ENCODE data around the gene LGMN.
A peak's percentile ranks its signal among the peaks of the same experiment; 100 is the strongest.

The LGMN gene

DNA sequence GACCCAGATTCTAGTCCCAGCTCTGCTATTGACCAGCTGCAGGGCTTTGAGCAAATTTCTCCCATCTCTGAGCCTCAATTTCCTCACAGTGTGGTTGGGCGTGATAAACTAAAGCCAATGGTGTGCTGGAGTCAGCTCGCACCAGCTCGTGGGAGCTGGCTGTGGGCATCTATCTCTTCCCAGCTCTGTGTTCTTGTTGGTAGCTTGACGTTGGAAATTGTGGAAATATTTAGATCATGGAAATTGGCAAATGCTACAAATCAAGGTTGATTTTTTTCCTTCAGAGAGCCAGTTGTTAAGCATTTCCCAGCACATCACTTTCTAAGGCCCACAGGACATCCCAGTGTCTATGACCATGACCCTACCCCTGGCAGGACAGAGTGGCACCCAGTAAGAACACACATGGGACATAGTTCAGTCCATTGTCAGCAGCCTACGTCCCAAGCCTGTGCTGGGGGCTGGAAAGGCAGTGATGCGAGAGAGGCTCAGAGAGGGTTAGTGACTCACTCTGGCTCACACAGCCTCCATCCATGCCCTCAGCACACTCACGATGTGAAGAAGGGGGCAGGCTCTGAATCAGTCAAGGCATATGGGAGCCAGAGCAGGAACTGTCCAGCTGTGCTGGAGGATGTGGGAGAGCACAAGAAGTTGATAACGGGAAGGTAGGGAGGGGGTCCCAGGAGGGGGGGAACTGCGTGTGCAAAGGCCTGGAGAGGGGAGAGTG, 77.6 kb downstream of the LGMN start:
- no peak for DNase-seq

DNA sequence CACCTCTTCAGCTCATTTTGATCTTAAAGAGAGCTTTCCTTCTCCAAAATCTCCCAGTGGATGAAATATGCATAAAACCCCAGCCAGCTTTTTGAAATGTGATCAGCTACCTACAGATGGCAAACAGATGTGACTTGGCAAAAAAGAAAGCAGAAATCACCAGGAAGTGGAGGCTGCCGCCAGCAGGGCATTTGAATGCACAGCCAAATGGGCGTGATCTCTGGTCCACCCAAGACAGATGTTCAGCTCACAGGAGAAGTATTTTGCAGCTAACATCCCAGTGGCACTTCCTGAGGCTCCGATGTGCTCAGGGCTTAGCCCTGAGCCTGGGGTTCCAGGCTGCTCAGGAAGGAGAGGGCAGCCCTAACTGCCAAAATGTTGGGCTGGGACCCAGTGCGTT, 78.3 kb downstream of the LGMN start:
- DNase-seq, result no peak

DNA sequence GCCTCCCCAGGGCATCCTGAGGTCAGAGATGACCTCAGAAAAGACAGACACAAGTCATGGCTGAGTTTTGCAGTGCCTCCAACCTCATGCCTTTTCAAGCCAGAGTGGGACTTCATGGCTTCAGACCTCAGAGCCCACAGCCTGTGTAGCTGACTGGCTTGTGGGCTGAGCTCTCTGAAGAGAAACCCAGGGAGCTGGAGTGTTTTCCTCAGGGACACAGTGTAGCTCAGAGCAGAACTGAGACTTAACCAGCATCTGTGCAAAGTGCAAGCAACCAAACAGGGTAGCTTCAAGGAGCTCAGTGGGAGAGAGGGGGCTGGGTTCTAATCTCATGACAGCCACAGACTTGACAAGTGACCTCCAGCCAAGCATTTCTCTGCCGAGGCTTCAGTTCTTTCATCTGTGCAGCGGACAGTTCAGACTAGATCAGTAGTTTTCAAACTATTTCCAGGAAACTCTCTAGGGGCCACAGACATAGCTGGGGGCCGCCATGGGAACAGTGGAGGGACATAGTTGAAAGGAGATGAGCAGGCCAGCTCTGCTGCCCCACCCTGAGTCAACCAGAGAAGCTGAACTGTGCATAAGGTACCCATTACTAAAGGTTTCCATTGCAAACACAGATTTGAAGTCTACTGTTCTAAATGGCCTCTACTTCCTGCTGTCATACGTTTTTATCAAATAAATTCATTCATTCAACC, 80.0 kb downstream of the LGMN start:
- DNase-seq, result no peak

DNA sequence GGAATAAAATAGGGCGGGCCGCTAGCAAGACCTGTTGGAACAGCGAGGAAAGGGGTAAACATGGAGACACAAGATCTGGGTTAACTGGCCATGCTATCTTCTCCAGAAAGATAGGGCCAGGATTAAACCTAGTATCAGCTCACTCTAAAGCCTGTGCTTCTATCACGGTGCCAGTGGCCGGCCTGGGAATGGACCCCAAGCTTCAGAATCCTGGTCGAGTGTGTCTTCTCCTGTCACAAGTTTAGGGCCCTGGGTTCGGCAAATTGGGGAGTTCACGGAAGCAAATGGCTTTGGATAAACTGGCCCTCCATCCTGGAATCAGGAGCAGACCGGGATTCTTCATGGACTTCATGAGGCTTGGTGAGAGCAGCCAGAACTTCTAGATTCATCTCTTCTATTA, 82.2 kb downstream of the LGMN start:
- no peak for DNase-seq

DNA sequence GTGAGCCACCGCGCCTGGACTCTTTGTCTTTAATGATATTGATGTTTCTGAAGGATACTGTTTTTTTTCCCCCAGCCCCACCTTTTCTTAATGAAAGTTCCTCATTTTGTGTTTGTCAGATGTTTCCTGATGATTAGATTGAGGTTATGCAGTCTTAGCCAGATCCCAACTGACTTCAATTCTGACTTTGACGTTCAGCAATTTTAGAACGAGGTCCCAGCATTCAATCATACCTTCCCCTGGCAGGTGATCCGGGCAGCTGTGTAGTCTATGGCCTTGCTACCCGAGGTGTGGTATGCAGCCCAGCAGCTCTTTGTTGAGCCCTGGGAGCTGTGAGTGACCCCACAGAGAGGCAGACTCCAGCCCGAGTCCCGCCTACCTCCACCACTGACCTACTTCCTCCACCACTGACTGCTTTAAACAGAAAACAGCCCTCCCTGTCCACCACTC, 82.7 kb downstream of the LGMN start:
- DNase-seq, result no peak

DNA sequence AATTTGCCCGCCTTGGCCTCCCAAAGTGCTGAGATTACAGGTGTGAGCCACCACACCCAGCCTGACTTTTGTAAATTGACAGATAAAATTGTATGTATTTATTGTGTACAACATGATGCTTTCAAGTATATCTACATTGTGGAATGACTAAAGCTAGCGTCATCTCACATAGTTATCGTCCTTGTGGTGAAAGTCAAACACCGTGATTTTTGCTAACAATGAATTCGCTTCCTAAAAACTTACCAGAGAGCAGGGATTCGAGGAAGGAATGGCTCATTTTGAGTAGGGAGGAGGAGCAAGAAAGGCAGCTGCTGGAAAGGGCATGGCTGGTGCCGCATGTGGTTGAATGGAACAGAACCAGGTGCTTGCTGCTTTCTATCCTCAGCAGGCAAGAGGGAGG, 85.4 kb downstream of the LGMN start:
- no peak for DNase-seq

DNA sequence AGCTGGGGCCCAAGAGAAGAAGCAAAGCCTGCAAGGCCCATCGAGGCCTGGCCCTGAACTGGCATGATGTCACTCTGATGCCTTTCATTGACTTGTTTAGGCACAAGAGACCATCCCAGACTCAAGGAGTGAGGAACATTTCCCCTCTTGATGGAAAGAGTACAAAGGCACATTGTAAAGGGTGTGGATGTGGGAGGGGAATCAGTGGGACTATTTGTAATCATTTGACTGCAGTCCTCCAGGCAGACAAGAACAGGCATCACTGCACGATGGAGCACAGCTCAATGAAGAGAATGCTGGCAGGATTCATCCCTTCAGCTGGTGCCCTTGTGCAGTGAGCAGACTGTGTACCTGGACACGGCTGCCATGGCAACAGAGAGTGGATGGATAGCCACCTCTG, 87.9 kb downstream of the LGMN start:
- no peak for DNase-seq

DNA sequence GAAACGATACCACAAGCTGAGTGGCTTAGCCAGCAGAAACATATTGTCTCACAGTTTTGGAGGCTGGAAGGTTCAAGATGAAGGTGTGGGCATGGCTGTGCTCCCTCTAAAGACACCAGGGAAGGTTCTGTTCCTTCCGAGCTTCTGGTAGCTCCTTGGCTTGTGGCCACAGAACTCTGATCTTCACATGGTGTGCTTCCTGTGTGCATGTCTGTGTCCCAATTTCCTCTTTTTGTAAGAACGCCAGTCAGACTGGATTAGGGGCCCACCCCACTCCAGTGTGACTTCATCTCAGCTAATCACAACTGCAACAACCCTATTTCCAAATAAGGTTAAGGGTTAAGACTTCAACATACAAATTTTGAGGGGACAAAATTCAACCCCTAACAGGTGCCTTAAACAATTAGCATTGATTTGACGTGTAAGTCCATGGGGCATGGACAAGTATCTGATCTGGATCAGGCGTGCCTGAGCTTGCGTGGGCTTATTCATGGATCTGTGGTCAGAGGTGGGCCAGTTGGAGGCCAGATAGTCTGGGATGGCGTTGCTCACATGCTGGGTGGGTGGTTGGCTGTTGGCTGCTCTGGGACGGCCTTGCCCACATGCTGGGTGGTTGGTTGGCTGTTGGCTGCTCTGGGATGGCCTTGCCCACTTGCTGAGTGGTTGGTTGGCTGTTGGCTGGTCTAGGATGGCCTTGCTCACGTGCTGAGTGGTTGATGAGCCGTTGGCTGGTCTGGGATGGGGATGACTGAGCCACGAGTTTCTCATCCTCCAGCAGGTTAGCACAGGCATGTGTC, 88.5 kb downstream of the LGMN start:
- peak in 1 of 2 donors; percentile 66 for DNase-seq

DNA sequence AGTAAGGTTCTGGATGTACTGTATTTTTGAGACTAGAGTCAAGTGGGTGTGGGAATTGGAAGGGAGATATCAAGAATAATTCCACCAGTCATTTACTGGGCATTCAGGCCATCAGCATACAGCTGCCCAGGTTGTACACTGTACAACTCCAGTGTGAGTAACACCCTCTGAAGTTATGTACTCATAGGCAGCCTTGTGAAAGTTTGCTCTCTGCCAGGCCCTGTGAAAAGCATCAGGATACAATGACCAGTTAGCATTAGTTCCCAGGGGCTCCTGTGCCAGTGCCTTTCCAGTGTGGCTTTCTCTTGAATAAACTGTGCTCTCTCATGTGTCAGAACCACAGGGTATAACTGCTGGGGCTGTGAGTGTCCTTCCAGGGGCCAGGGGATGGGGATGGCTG, 89.7 kb downstream of the LGMN start:
- no peak for DNase-seq

DNA sequence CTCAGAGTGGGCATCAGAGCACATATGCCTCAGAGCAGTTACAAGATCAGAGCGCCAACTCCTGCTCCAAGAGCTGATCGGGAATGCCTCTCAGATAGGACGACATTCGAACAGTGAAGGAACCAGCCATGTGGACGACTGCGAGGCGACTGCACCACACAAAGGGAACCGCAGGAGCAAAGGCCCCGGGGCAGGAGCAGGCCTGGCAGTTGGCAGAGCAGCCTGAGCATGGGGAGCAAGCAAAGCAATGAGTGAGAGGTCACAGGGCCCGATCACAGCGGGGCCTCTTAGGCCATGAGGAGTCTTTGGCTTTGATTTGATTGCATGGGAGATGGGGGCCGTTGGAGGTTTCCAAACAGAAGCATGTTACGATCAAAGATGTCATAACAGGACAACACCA, 90.3 kb downstream of the LGMN start:
- DNase-seq, result no peak

DNA sequence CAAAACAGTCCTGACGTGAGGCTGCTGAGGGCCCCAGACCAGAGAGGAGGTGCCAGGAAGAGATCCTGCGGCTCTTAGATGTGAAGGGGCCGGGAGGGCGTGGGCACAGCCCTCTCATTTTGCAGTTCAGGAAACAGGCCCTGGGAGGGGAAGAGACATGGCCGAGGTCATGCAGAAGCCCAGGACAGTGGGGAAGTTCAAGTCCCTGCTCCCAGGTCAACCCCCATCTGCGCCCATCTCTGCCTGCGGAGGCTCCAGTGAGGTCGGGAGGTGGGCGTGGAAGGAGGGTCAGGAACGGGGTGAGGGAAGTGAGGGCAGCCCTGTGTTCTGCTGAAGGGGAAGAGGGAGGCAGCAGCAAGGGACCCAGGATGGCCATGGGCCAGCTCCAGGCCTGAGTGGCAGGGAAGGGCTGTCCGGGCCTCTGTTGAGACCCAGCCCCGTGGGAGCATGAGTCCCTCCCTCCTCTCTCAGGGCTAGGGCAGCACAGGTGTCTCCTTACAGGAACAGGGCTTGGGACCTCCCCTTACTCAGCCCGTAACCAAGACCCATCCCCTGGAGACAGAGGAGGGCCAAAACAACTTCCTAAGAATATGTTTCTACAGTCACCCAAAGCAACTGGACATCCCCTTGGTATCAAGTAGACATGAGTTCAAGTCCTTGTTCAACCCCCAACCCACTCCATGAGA, 90.8 kb downstream of the LGMN start:
- peak in 1 of 2 donors; percentile 61 for DNase-seq

DNA sequence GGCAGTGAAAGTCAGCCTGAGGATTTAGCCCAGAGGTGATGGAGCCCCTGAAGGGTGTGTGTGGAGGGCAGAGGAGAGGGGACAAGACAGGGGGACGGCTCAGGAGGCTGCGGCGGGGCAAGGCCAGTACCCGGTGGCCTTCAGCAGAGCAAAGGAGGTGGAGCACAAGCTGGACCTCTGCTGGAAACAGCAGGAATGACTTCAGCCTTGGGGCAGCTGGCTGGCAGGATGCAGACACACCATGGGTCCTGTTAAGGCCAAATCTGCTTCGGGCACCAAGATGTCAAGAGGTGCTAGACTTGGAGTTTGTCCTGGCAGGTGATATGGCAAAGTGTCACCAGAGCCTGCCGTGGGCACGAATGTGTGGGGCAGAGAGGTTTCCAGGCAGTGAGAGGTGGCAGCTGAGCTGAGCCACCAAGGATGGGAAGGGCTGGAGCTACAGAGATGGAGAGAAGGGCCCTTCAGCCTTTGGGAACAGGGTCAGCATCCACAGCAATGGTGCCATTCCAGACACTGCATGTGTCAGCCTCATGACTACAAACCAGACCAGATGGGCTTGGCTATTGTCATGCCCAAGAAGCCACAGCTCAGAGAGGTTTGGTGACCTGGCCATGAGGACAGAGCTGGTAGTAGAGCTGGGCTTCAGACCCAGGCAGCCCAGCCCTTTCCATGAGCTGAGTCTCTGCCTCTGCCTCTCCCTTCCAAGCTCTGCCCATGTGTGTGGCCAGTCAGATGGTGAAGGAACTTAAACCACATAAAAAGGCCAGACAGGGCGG, 91.9 kb downstream of the LGMN start:
- no peak for DNase-seq

DNA sequence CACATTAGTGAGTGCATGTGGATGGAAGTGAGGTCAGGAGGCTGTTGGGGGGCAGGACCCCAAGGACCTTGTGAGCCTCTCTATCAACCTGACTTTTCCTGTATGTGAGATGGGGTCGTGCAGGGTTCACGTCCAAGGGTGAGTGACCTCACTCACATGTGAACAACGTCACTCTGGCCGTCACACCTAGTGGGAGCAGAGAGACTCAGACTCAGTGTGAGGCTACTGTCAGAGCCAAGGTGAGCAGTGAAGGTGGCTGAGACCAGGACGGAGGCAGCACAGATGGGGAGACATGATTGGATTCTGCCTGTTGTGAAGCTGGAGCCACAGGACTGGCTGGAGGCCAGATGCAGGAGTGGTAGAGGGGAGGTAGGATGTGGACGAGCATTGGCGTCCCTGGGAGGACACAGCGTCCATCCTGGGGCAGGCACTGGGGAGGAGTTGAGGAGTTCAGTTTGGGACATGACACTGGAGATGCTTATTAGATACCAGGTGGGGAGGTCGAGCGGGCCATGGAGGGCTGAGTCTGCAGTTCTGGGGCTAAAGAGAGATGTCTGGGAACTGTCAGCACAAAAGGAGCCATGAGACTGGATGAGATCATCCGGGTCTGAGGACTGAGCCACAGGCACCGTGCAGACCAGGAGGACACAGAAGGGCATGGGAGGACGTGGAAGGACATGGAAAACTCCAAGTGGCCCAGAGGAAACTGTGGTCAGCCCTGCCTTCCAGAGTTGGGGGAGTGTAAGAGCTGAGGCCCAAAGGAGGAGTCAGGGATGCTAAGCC, 92.8 kb downstream of the LGMN start:
- peak in 1 of 2 donors; percentile 46 for DNase-seq

DNA sequence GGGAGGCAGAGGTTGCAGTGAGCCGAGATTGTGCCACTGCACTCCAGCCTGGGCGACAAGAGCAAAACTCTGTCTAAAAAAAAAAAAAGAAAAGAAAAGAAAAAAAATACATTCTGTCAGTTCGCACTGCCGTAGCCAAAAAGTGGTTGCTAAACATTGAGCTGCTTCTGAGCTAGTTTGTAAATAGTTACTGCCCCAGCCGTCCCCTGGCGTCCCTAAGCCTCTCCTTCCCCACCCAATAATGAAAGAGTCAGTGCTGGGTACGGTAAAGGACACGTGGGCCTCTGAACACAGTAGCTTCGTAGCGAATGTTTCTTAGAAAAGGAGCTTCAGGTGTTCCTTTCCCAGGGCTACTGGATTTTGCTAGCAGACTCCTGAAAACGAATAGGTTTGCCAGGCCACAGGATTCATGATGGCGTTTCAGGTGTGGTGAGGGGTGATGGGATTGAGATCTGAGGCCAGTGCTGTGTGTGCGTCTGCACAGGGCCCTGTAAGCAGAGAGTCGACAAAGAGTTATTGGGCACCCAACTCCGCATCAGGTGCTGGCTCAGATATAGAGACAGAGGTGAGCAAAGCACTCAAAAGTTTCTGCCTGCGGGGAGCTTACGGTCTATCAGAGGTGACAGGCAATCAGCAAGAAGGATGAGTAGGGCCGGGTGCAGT, 94.1 kb downstream of the LGMN start:
- DNase-seq, result no peak

All from CD4-positive, alpha-beta T cell treated with Interleukin-1 beta for 1 hour (primary cell).